Lower lobe of right lung (tissue), 2 donors: ENCODE data around the gene COQ9. TPM values are rescaled to one million over a fixed set of nuclear protein-coding genes. Genes with fewer than 3 reads are reported as not detected.
"Not testable (repeated sequence)": the region's sequence is repeated elsewhere in the genome, so short reads cannot be mapped to it uniquely, and the experiment has no call there.

ENCODE experiments used
- ATAC-seq, 2 donors: fragments of 200-7000 bp; cut with Tn5 transposase; one replicate each; pipeline ENCODE4 v1.9.1; 2020 to 2022; ENCODE audit warnings: mild to moderate bottlenecking in 2 of 2, moderate library complexity in 2 of 2
- DNase-seq: peaks from one replicate; pipeline ENCODE4 v3.0.0-alpha.2; 2020
- H3K27ac ChIP-seq: fragments of 200-600 bp; one replicate; pipeline ENCODE4 v1.8.0; 2022
- H3K27me3 ChIP-seq: fragments of 200-600 bp; one replicate; pipeline ENCODE4 v1.8.0; 2022; ENCODE audit warnings: low read depth
- H3K36me3 ChIP-seq: fragments of 200-600 bp; one replicate; pipeline ENCODE4 v1.8.0; 2022; ENCODE audit warnings: mild to moderate bottlenecking
- H3K4me1 ChIP-seq: fragments of 200-600 bp; one replicate; pipeline ENCODE4 v1.8.0; 2022
- H3K4me3 ChIP-seq: fragments of 200-600 bp; one replicate; pipeline ENCODE4 v1.8.0; 2022; ENCODE audit warnings: mild to moderate bottlenecking
- H3K9me3 ChIP-seq: fragments of 200-600 bp; one replicate; pipeline ENCODE4 v1.8.0; 2022
- CTCF ChIP-seq: fragments of 200-600 bp; IDR thresholded peaks from one replicate; pipeline ENCODE4 v1.8.0; 2022; ENCODE audit warnings: antibody characterized with exemption, mild to moderate bottlenecking
- intact Hi-C: fragments of 100-400 bp; cut with DNase I; formaldehyde crosslinking; loops from one replicate; pipeline ENCODE4 v1.11.0; 2022
- long read RNA-seq: library from polyadenylated mRNA; unstranded; transcript quantifications from one replicate; pipeline ENCODE4 v2.0.0, GENCODE V29; 2021
- total RNA-seq: library from RNA; stranded (reverse); fragmentation: NEBNext Ultra II Directional; extraction: Animal tissue kit (Norgen Biotek cat#: 25700); gene quantifications from one replicate; pipeline ENCODE4 v1.2.1, GENCODE V29; 2021
- donor health status: DM: no; HTN: yes; CAD: no; lungs with severe emphysema.

The COQ9 gene
- total RNA-seq, result 37.2 TPM
- long read RNA-seq, transcript COQ9-201 (9 exons, 1,677 nt), result major isoform, 72 of 95 reads
- long read RNA-seq, partial matches to known transcripts, result 8 of 95 reads
- long read RNA-seq, other reads (novel, unspliced or antisense), result 12 of 95 reads

- DNase-seq (peak; percentile 97), ATAC-seq (peak; percentile 99 to 100)
- peaks cover 31% of the 10 kb centered on the region for H3K4me1 ChIP-seq
- no peaks in the 10 kb centered on the region for H3K27me3 ChIP-seq
- H3K4me3 ChIP-seq, result peak within 1 kb of the TSS; percentile 91
- H3K36me3 ChIP-seq, result peaks cover 19% of the 10 kb centered on the region
- TF ChIP-seq CTCF, result no peak
- H3K27ac ChIP-seq, result peak within 1 kb of the TSS; percentile 91
- no peaks in the 10 kb centered on the region for H3K9me3 ChIP-seq
- intact Hi-C loops, result no loop called here
These were observed at the start of gene COQ9, which contains the start of gene CIAPIN1 for GRCh38 chr16:57447186-57447962. Gene COQ9, plus strand, starts transcription at chr16:57447479. Its CDS starts 27 bp downstream, at chr16:57447506. Gene CIAPIN1, minus strand, starts transcription at chr16:57447385. Its CDS starts 6,457 bp downstream, at chr16:57440928.

GRCh38 chr16:57397493-57397892 lies 49.8 kb upstream of the COQ9 start:
- DNase-seq, H3K27me3 ChIP-seq, H3K36me3 ChIP-seq, H3K4me3 ChIP-seq, H3K4me1 ChIP-seq, H3K27ac ChIP-seq, ATAC-seq, intact Hi-C loops, H3K9me3 ChIP-seq: not testable (repeated sequence)

GRCh38 chr16:57401943-57402640 lies 45.2 kb upstream of the COQ9 start:
- no peak for TF ChIP-seq CTCF

GRCh38 chr16:57403965-57404817 lies 43.1 kb upstream of the COQ9 start, which contains the start of gene CCL17:
Gene CCL17, plus strand, starts transcription at chr16:57404767. Its CDS starts 9,166 bp downstream, at chr16:57413933.
- no peak for TF ChIP-seq CTCF
- ATAC-seq, result no peak
- Histone ChIP-seq H3K9me3 (no peaks in the 10 kb centered on the region), H3K36me3 (no peaks in the 10 kb centered on the region), H3K27me3 (no peaks in the 10 kb centered on the region), H3K4me1 (peaks cover 10% of the 10 kb centered on the region), H3K27ac (no peak within 1 kb of the TSS), H3K4me3 (no peak within 1 kb of the TSS)
- intact Hi-C loops, result no loop called here
- no peak for DNase-seq

More at GRCh38 chr16:57401943-57402640, 45.2 kb upstream of the COQ9 start:
- Histone ChIP-seq H3K4me1 (no peaks in the 10 kb centered on the region), H3K36me3 (no peaks in the 10 kb centered on the region), H3K9me3 (no peaks in the 10 kb centered on the region), H3K27ac (no peak overlapping the region), H3K27me3 (no peaks in the 10 kb centered on the region), H3K4me3 (no peak overlapping the region)
- intact Hi-C loops, result no loop called here
- DNase-seq (no peak), ATAC-seq (no peak)

GRCh38 chr16:57405097-57405496 lies 42.2 kb upstream of the COQ9 start:
- H3K36me3 ChIP-seq, result no peaks in the 10 kb centered on the region
- TF ChIP-seq CTCF, result no peak
- no peaks in the 10 kb centered on the region for H3K9me3 ChIP-seq
- H3K4me1 ChIP-seq, result peaks cover 19% of the 10 kb centered on the region
- intact Hi-C loops, result no loop called here
- H3K4me3 ChIP-seq, result no peak overlapping the region
- DNase-seq, result no peak
- no peaks in the 10 kb centered on the region for H3K27me3 ChIP-seq
- no peak for ATAC-seq
- H3K27ac ChIP-seq, result no peak overlapping the region
